HEK293 (cell line): Measurements from ENCODE around the gene TRAPPC10.
"Not testable (repeated sequence)": the region's sequence is repeated elsewhere in the genome, so short reads cannot be mapped to it uniquely, and the experiment has no call there.

ENCODE experiments used
- CTCF ChIA-PET: fragments of 350-600 bp; formaldehyde crosslinking; extraction: SDS; loops from one replicate; lab custom pipeline; 2021; ENCODE audit warnings: antibody characterized with exemption; lab: Yijun Ruan, JAX
- POLR2A ChIA-PET: fragments of 300-600 bp; formaldehyde crosslinking; extraction: SDS; loops from one replicate; lab custom pipeline; 2020; ENCODE audit warnings: antibody characterized with exemption, inconsistent platforms; lab: Yijun Ruan, JAX
- H3K27ac ChIP-seq: fragments of 200-500 bp; sonication (Bioruptor generic); 2 replicates; pipeline ENCODE4 v1.5.1; 2014; ENCODE audit warnings: low read depth, low read length, control low read depth, inconsistent platforms; ENCODE audit errors: extremely low read depth
- H3K36me3 ChIP-seq, 2 experiments: fragments of 200-500 bp in 1 of 2; sonication (Bioruptor generic) in 1 of 2; 1 replicate in 1 of 2; 2 replicates in 1 of 2; pipeline ENCODE4 v1.5.1; 2014 to 2017; ENCODE audit warnings: inconsistent platforms in 2 of 2, low read length in 2 of 2; ENCODE audit not compliant: control insufficient read depth in 2 of 2, insufficient read depth in 1 of 2
- H3K4me1 ChIP-seq: fragments of 200-500 bp; sonication (Bioruptor generic); 2 replicates; pipeline ENCODE4 v1.5.1; 2014; ENCODE audit warnings: mild to moderate bottlenecking, low read length, inconsistent platforms; ENCODE audit not compliant: control insufficient read depth, insufficient read depth
- H3K4me3 ChIP-seq: 2 replicates; pipeline ENCODE4 v1.5.1; 2011; ENCODE audit warnings: low read depth, mild to moderate bottlenecking, control low read depth, low read length, moderate library complexity
- H3K9me3 ChIP-seq: fragments of 200-500 bp; sonication (Bioruptor generic); 2 replicates; pipeline ENCODE4 v1.5.1; 2014; ENCODE audit warnings: low read depth, low read length, inconsistent platforms; ENCODE audit not compliant: control insufficient read depth, insufficient read depth
- TF ChIP-seq, protein P1 (sequence below): fragments of 450-650 bp; formaldehyde crosslinking; optimal IDR thresholded peaks from 2 replicates; pipeline ENCODE3; 2016; ENCODE audit warnings: missing biosample characterization, mild to moderate bottlenecking, missing genetic modification characterization

Gene TRAPPC10

DNA sequence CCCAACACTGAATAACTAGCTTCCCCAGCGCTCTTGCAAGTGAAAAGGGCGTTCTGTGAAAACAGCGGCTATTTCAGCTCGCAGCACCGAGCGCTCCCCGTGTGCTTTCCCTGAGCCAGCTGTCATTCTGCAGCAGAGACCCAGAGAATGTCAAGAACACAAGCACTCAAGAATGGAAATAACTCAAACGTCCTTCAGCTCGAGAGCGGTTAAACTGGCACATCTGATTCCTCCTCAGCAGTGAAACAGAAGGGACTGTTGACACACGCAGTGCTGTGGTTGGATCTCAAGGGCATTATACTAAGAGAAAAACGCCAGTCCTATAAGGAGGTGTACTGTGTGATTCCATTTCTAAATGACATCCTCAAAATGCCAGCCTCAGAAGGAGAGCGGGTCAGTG is 86.9 kb downstream of the TRAPPC10 start:
- H3K4me1 ChIP-seq, POLR2A ChIA-PET, CTCF ChIA-PET, H3K36me3 ChIP-seq, H3K27ac ChIP-seq, H3K9me3 ChIP-seq, H3K4me3 ChIP-seq: not testable (repeated sequence)

DNA sequence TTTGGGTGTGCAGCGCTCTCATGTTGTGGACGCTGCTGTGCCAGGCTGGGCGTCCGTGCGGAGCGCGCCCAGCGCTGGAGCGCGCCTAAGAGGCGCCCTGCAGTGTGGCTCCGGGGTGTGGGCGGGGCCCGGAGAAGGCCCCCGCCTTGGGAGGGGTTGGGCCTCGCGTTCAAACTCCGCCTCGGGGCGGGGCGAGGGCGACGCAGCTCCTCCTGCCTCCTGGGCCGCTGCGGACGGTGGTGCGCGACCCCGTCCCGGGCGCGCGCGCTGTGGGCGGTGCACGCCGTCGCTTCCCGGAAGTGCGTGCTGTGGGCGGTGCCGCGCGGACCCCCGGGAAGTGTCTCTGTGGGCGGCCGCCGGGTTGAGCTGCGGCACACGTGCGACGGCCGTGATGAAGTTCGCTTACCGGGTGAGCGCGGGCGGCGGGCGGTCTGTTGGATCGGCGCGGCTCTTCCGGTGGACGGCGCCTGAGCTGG is 95.0 kb downstream of the TRAPPC10 start, which contains the start of gene PWP2:
Gene PWP2, plus strand, starts transcription at position 374 of the 476 bp plus-strand sequence. Its CDS starts 18 bp downstream, at position 392.
- H3K9me3 ChIP-seq, CTCF ChIA-PET: not testable (repeated sequence)
- peak within 1 kb of the TSS; percentile 38 for H3K4me3 ChIP-seq

DNA sequence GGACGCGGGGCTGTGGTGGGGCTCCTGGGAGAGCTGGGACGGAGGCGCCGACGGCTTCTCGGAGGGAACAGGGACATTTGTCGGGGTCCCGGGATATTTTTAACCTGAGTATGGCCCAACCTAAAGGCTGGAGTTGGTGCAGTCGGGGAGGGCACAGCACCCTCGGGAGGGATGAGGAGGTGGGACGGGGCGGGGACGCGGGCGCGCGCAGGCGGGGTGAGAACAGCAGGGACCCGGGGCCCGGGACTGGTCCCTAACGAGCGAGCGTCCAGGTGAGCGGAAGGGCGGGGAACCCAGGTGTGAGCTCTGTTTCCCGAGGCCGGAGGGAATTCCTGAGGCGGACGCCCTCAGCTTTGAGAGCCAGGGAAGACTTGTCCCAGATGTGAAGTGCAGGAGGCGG is 95.5 kb downstream of the TRAPPC10 start:
- H3K36me3 ChIP-seq, H3K9me3 ChIP-seq, H3K27ac ChIP-seq, CTCF ChIA-PET, POLR2A ChIA-PET, H3K4me1 ChIP-seq: not testable (repeated sequence)
- peak overlapping the region; percentile 38 for H3K4me3 ChIP-seq

More for the DNA sequence above, 95.0 kb downstream of the TRAPPC10 start, which contains the start of gene PWP2:
- TF ChIP-seq, protein P1, sequence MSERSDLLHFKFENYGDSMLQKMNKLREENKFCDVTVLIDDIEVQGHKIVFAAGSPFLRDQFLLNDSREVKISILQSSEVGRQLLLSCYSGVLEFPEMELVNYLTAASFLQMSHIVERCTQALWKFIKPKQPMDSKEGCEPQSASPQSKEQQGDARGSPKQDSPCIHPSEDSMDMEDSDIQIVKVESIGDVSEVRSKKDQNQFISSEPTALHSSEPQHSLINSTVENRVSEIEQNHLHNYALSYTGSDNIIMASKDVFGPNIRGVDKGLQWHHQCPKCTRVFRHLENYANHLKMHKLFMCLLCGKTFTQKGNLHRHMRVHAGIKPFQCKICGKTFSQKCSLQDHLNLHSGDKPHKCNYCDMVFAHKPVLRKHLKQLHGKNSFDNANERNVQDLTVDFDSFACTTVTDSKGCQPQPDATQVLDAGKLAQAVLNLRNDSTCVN, result peak; percentile 63
- H3K36me3 ChIP-seq, H3K4me1 ChIP-seq, H3K27ac ChIP-seq, POLR2A ChIA-PET: not testable (repeated sequence)

- H3K4me3 ChIP-seq, H3K9me3 ChIP-seq, CTCF ChIA-PET, H3K27ac ChIP-seq, POLR2A ChIA-PET, H3K36me3 ChIP-seq, H3K4me1 ChIP-seq: not testable (repeated sequence)
Observed at GRCh38 chr21:44113702-44114371, 101.7 kb downstream of the TRAPPC10 start.

DNA sequence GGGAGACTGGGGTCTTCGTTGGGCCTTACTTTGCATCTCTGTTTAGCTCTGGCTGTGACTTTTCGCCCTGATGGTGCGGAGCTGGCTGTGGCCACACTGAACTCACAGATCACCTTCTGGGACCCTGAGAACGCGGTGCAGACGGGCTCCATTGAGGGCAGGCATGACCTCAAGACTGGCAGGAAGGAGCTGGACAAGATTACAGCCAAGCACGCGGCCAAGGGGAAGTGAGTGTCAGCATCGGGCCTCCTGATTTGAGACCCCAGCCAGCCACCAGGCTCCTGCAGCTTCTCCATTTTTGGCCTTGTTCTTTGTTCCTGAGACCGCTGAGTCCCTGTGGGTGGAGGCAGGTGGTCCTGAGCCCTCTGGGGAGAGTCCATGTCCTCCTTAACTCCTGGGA is 110.0 kb downstream of the TRAPPC10 start:
- H3K4me3 ChIP-seq, H3K36me3 ChIP-seq, POLR2A ChIA-PET, H3K27ac ChIP-seq, H3K9me3 ChIP-seq, CTCF ChIA-PET, H3K4me1 ChIP-seq: not testable (repeated sequence)

DNA sequence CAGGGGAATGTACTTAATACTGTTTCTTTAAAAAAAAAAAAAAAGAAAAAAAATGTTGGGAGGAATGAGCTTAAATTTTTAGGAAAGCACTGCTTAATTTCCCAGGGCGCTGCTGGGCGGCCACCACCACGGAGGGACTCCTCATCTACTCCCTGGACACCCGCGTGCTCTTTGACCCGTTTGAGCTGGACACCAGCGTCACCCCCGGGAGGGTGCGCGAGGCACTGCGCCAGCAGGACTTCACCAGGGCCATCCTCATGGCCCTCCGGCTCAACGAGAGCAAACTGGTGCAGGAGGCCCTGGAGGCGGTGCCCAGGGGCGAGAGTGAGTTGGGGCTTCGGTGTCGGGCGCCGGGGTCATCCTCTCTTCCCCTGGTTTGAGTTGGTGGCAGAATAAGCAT is 115.7 kb downstream of the TRAPPC10 start:
- POLR2A ChIA-PET, H3K27ac ChIP-seq, CTCF ChIA-PET, H3K4me1 ChIP-seq, H3K9me3 ChIP-seq, H3K36me3 ChIP-seq, H3K4me3 ChIP-seq: not testable (repeated sequence)

- H3K4me1 ChIP-seq, CTCF ChIA-PET, H3K9me3 ChIP-seq, H3K36me3 ChIP-seq, POLR2A ChIA-PET, H3K27ac ChIP-seq: not testable (repeated sequence)
- peak overlapping the region; percentile 46 for H3K4me3 ChIP-seq
Observed at GRCh38 chr21:44133715-44134057, 121.6 kb downstream of the TRAPPC10 start.

- H3K9me3 ChIP-seq, POLR2A ChIA-PET, H3K4me1 ChIP-seq, H3K36me3 ChIP-seq, CTCF ChIA-PET, H3K4me3 ChIP-seq, H3K27ac ChIP-seq: not testable (repeated sequence)
Observed at GRCh38 chr21:44134732-44135131, 122.6 kb downstream of the TRAPPC10 start.

DNA sequence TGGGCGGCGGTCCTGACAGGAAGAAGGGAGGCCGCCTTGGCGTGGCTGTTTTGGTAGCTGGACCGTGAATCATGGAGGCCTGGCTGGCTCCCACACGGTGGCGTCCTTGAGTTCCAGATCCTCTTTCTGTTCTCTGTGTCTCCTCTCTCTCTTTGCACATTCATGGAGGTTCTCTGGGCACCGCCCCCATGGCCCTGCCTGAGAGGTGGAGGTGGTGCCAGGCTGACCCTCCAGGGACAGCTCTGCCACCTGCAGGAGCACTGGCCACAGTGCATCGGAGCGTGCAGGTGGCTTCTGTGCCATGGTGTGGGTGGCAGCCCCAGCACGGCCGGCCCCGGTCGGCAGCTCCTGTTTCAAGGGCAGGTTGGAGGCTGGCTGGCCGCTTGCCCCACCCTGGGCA is 125.9 kb downstream of the TRAPPC10 start:
- H3K4me1 ChIP-seq, H3K9me3 ChIP-seq, H3K4me3 ChIP-seq, H3K36me3 ChIP-seq, CTCF ChIA-PET, H3K27ac ChIP-seq, POLR2A ChIA-PET: not testable (repeated sequence)

DNA sequence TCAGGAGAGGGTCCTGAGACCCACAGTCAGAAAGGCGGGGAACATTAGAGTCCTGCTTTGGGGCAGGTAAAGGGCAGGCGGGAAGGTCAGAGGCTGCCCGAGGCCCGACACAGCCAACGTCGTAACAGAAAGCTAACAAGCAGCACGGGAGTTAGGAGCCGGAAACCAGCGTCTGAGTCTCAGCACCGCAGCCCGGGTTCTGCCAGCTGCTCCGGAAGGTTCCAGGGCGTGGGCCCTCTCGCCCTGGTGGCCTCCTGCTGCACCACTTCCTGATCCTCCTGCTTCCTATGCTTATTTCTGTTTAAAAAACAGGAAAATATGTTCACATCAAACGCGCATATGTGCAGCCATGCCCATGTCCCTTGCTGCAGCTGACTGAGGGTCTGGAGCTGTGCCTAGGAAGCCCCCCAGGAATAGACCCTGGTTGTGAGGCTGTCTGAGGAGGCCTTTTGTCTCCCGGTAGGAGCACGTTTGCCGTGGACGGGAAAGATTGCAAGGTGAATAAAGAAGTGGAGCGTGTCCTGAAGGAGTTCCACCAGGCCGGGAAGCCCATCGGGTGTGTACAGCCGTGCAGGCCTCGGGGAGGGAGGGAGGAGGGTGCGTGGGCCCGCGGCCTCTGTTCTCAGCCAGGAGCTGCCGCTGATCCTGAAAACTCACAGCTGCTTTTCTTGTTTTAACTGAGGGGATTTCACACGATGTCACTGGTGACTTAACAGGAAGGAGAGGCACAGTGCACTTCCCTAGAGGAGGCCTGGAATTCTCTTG is 127.9 kb downstream of the TRAPPC10 start:
- CTCF ChIA-PET, POLR2A ChIA-PET, H3K9me3 ChIP-seq, H3K27ac ChIP-seq, H3K4me1 ChIP-seq, H3K4me3 ChIP-seq, H3K36me3 ChIP-seq: not testable (repeated sequence)
